K562 (cell line): ENCODE data around the gene TRUB2. TPM values are rescaled to one million over a fixed set of nuclear protein-coding genes. Genes with fewer than 3 reads are reported as not detected.

Experiments used
- ARID1B ChIP-seq: fragments of 450-650 bp; IDR thresholded peaks from 2 replicates; pipeline ENCODE4 v1.6.1; 2016; ENCODE audit warnings: antibody characterized with exemption, mild to moderate bottlenecking, inconsistent platforms
- BCOR ChIP-seq: fragments of 450-650 bp; IDR thresholded peaks from 2 replicates; pipeline ENCODE4 v1.6.1; 2016
- CEBPZ ChIP-seq: fragments of 150-350 bp; IDR thresholded peaks from 2 replicates; pipeline ENCODE4 v1.6.1; 2014; ENCODE audit warnings: low read depth, mild to moderate bottlenecking, low read length, borderline replicate concordance
- FOXJ2 ChIP-seq: fragments of 200-800 bp; sonication (Bioruptor generic); IDR thresholded peaks from 2 replicates; pipeline ENCODE4 v1.6.1; 2016; ENCODE audit warnings: missing genetic modification characterization, missing compliant biosample characterization
- ILK ChIP-seq: fragments of 450-650 bp; IDR thresholded peaks from 2 replicates; pipeline ENCODE4 v1.6.1; 2016; ENCODE audit warnings: missing genetic modification characterization, low read depth, mild to moderate bottlenecking, missing compliant biosample characterization, moderate library complexity, borderline replicate concordance
- MXD1 ChIP-seq: fragments of 250-450 bp; sonication (Bioruptor Pico); IDR thresholded peaks from 2 replicates; pipeline ENCODE4 v1.8.0; 2021; ENCODE audit warnings: borderline replicate concordance, mild to moderate bottlenecking, moderate library complexity; ENCODE audit not compliant: poor library complexity, severe bottlenecking
- NCOA2 ChIP-seq, 2 experiments: fragments of 450-650 bp; IDR thresholded peaks; 2 replicates each; pipeline ENCODE4 v1.6.1; 2018; ENCODE audit warnings: mild to moderate bottlenecking in 2 of 2, moderate library complexity in 1 of 2; ENCODE audit not compliant: partially characterized antibody in 2 of 2
- NCOA6 ChIP-seq: fragments of 450-650 bp; IDR thresholded peaks from 2 replicates; pipeline ENCODE4 v1.6.1; 2017; ENCODE audit warnings: mild to moderate bottlenecking
- NELFE ChIP-seq: IDR thresholded peaks from 2 replicates; pipeline ENCODE4 v1.6.1; 2011; ENCODE audit warnings: mild to moderate bottlenecking; ENCODE audit not compliant: insufficient read depth, insufficient read length
- NRF1 ChIP-seq, 2 experiments: fragments of 450-650 bp; IDR thresholded peaks in 1 of 2; conservative IDR thresholded peaks in 1 of 2; 2 replicates each; pipeline ENCODE4 v1.6.1; 2014; ENCODE audit warnings: mild to moderate bottlenecking in 2 of 2
- POU5F1 ChIP-seq: fragments of 150-350 bp; IDR thresholded peaks from 2 replicates; pipeline ENCODE4 v1.6.1; 2014; ENCODE audit warnings: borderline replicate concordance, low read length, low read depth, mild to moderate bottlenecking; ENCODE audit not compliant: partially characterized antibody
- RNF219 ChIP-seq: fragments of 250-450 bp; sonication (Bioruptor Pico); IDR thresholded peaks from 2 replicates; pipeline ENCODE4 v1.5.0; 2022; ENCODE audit warnings: mild to moderate bottlenecking
- SMARCE1 ChIP-seq: fragments of 450-650 bp; IDR thresholded peaks from 2 replicates; pipeline ENCODE4 v1.7.1; 2016; ENCODE audit warnings: mild to moderate bottlenecking
- TCF15 ChIP-seq: fragments of 250-450 bp; sonication (Bioruptor Pico); IDR thresholded peaks from 2 replicates; pipeline ENCODE4 v1.8.0; 2022; ENCODE audit warnings: moderate library complexity, mild to moderate bottlenecking, inconsistent platforms
- WHSC1 ChIP-seq: IDR thresholded peaks from one replicate; pipeline ENCODE4 v1.6.1; 2012; ENCODE audit warnings: low read length, control low read depth, inconsistent platforms
- XRCC5 ChIP-seq: fragments of 200-400 bp; formaldehyde crosslinking; IDR thresholded peaks from 2 replicates; pipeline ENCODE4 v1.6.1; 2017; ENCODE audit warnings: low read depth, mild to moderate bottlenecking, low read length
- ZBED1 ChIP-seq: IDR thresholded peaks from 2 replicates; pipeline ENCODE4 v1.6.1; 2014
- ZFX ChIP-seq: sonication (generic); formaldehyde crosslinking; IDR thresholded peaks from 2 replicates; pipeline ENCODE4 v1.8.0; 2022; ENCODE audit warnings: mild to moderate bottlenecking, missing genetic modification reagents, moderate library complexity
- ZKSCAN1 ChIP-seq: fragments of 150-350 bp; IDR thresholded peaks from 2 replicates; pipeline ENCODE4 v1.6.1; 2016; ENCODE audit warnings: low read depth, low read length
- ZNF184 ChIP-seq: sonication (generic); formaldehyde crosslinking; IDR thresholded peaks from 2 replicates; pipeline ENCODE4 v1.5.0; 2020; ENCODE audit warnings: missing genetic modification reagents
- ZNF282 ChIP-seq: sonication (generic); formaldehyde crosslinking; IDR thresholded peaks from 2 replicates; pipeline ENCODE4 v1.8.1; 2023; ENCODE audit warnings: missing genetic modification reagents
- ZNF551 ChIP-seq: fragments of 250-450 bp; sonication (Bioruptor Pico); IDR thresholded peaks from 2 replicates; pipeline ENCODE4 v1.5.0; 2021; ENCODE audit warnings: mild to moderate bottlenecking, moderate library complexity
- ZNF57 ChIP-seq: fragments of 450-650 bp; formaldehyde crosslinking; IDR thresholded peaks from 2 replicates; pipeline ENCODE4 v1.4.0; 2020; ENCODE audit warnings: mild to moderate bottlenecking, moderate library complexity
- polyA plus RNA-seq, 8 experiments: library from polyadenylated mRNA; depleted of rRNA in 4 of 8; stranded (reverse) in 5 of 8; unstranded in 3 of 8; fragments of >200 nt; fragmentation: Nextera tagmentation in 2 of 8; fragmentation: Illumina TruSeq in 1 of 8; extraction: Ambion mirVana in 2 of 8; extraction: Trizol in 1 of 8; gene quantifications; 2 replicates each; pipeline versions ENCODE4 v1.2.1 to v1.2.3, GENCODE V29; 2011 to 2014; ENCODE audit warnings: inconsistent platforms in 1 of 8, missing spikeins in 1 of 8
- total RNA-seq, 7 experiments: library from RNA; depleted of rRNA in 6 of 7; stranded (reverse); fragments of >200 nt in 6 of 7; fragmentation: Illumina TruSeq in 2 of 7; extraction: Trizol in 2 of 7; gene quantifications; 2 replicates each; pipeline versions ENCODE4 v1.2.1 to v1.2.3, GENCODE V29; 2011 to 2021; ENCODE audit warnings: low replicate concordance in 1 of 7

Gene TRUB2
- total and polyA plus RNA-seq, 9 of the 15 experiments (the other 6 are each of a cell fraction or from before 2014, with no cell fraction given), result 9.3 to 110 (median 63.0) TPM

GRCh38 chr9:128322404-128323211, at the start of gene TRUB2, which contains the start of gene COQ4 (continued):
- TF ChIP-seq WHSC1 (no peak), ZNF184 (CRISPR knock-in tag) (no peak), ZNF57 (CRISPR knock-in tag) (0 out of 2 replicates have a peak, but pooled peaks have one; percentile 49), ARID1B (no peak), ZNF551 (no peak), BCOR (no peak), TCF15 (peak; percentile 87; the same call in 1 of the 2 replicates), RNF219 (CRISPR knock-in tag) (no peak), NELFE (no peak), ZBED1 (no peak), MXD1 (CRISPR knock-in tag) (peak; percentile 100), CEBPZ (0 out of 2 replicates have a peak, but pooled peaks have one; percentile 44), NRF1 (conservative IDR thresholded peaks at IDR 0.05 in 1 of 2, IDR thresholded peaks at IDR 0.05 in 1 of 2) (no peak), ZKSCAN1 (peak; percentile 93), ZFX (CRISPR knock-in tag) (no peak), ZNF282 (no peak), XRCC5 (no peak), POU5F1 (peak; percentile 97), ILK (tag) (no peak), NCOA6 (no peak), SMARCE1 (no peak), NCOA2 (IDR thresholded peaks at IDR 0.05; ENCODE audit: partially characterized antibody in 2 of 2) (no peak), FOXJ2 (no peak)
